Prostate gland (tissue), 2 donors: ENCODE results near the gene SRBD1.

Source experiments
- CTCF ChIP-seq, 4 experiments: fragments of 200-600 bp in 2 of 4; fragments of 450-650 bp in 2 of 4; sonication (generic) in 2 of 4; IDR thresholded peaks; 1 replicate in 3 of 4; 2 replicates in 1 of 4; pipeline ENCODE4 v1.5.1; 2016 to 2019; ENCODE audit warnings: antibody characterized with exemption in 4 of 4, mild to moderate bottlenecking in 2 of 4, moderate library complexity in 2 of 4
- POLR2A ChIP-seq: fragments of 450-650 bp; IDR thresholded peaks from one replicate; pipeline ENCODE4 v1.6.1; 2016; ENCODE audit warnings: antibody characterized with exemption, mild to moderate bottlenecking

- TF ChIP-seq POLR2A (no peak), CTCF (IDR thresholded peaks at IDR 0.05) (no peak)
Measured at GRCh38 chr2:45570671-45571334, 40.3 kb downstream of the SRBD1 start.
